Uterus (tissue), 2 donors: ENCODE data around the gene LRRC63.

Experiments
- CTCF ChIP-seq, 4 experiments: fragments of 200-600 bp in 2 of 4; fragments of 450-650 bp in 2 of 4; sonication (generic) in 2 of 4; IDR thresholded peaks; one replicate each; pipeline ENCODE4 v1.5.1; 2016 to 2019; ENCODE audit warnings: antibody characterized with exemption in 4 of 4, mild to moderate bottlenecking in 2 of 4, moderate library complexity in 1 of 4
- POLR2A ChIP-seq, 2 donors: fragments of 450-650 bp; IDR thresholded peaks; one replicate each; pipeline ENCODE4 v1.6.1; 2016; ENCODE audit warnings: antibody characterized with exemption in 2 of 2, mild to moderate bottlenecking in 1 of 2, moderate library complexity in 1 of 2

- TF ChIP-seq CTCF (IDR thresholded peaks at IDR 0.05) = no peak
- TF ChIP-seq POLR2A (IDR thresholded peaks at IDR 0.05) = no peak
Observed at GRCh38 chr13:46235286-46235685, 23.6 kb downstream of the LRRC63 start.
